ENCODE data around the gene CCN6. TPM values are rescaled to one million over a fixed set of nuclear protein-coding genes. Genes with fewer than 3 reads are reported as not detected.
"Not testable (repeated sequence)": the region's sequence is repeated elsewhere in the genome, so short reads cannot be mapped to it uniquely, and the experiment has no call there.

The CCN6 gene
- total RNA-seq, 1 donor from 2014 or later, result not detected

DNA sequence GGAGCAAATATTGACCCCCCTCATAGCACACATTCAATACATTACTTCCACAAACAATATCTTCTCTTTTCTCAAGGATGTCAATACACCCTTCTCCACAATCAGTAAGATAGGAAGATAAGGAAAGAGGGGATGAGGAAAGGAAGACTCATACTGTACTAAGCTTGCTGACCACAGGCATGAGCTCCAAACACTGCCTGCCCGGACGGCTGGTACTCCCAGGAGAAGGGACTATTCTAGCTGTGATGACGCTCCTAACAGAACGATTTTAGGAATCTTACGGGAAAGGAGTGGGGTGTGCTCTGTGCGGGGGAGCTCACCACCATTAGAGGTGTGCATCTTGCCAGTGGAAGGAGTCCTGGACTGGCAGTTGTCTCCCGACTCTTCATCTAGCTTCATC, 3.9 kb upstream of the CCN6 start:
- Mint-ChIP-seq H3K27ac (ENCODE audit: unreplicated experiment) (no peak overlapping the region), H3K9me3 (ENCODE audit: unreplicated experiment) (no peaks in the 10 kb centered on the region), H3K36me3 (ENCODE audit: unreplicated experiment) (no peaks in the 10 kb centered on the region), H3K4me3 (ENCODE audit: unreplicated experiment) (no peak overlapping the region), H3K4me1 (ENCODE audit: unreplicated experiment) (no peaks in the 10 kb centered on the region), H3K27me3 (ENCODE audit: unreplicated experiment) (peaks cover 3% of the 10 kb centered on the region)
- TF ChIP-seq CTCF (IDR thresholded peaks at IDR 0.05), result no peak
- DNase-seq (ENCODE audit: extremely low spot score, unreplicated experiment), result no peak

- no peak for TF ChIP-seq CTCF (IDR thresholded peaks at IDR 0.05)
- Mint-ChIP-seq H3K27ac (ENCODE audit: unreplicated experiment) (no peak overlapping the region), H3K4me1 (ENCODE audit: unreplicated experiment) (no peaks in the 10 kb centered on the region), H3K9me3 (ENCODE audit: unreplicated experiment) (no peaks in the 10 kb centered on the region), H3K36me3 (ENCODE audit: unreplicated experiment) (no peaks in the 10 kb centered on the region), H3K4me3 (ENCODE audit: unreplicated experiment) (no peak overlapping the region), H3K27me3 (ENCODE audit: unreplicated experiment) (peaks cover 3% of the 10 kb centered on the region)
- DNase-seq (ENCODE audit: extremely low spot score, unreplicated experiment), result no peak
Measured at GRCh38 chr6:112050429-112050828, 3.5 kb upstream of the CCN6 start.

DNA sequence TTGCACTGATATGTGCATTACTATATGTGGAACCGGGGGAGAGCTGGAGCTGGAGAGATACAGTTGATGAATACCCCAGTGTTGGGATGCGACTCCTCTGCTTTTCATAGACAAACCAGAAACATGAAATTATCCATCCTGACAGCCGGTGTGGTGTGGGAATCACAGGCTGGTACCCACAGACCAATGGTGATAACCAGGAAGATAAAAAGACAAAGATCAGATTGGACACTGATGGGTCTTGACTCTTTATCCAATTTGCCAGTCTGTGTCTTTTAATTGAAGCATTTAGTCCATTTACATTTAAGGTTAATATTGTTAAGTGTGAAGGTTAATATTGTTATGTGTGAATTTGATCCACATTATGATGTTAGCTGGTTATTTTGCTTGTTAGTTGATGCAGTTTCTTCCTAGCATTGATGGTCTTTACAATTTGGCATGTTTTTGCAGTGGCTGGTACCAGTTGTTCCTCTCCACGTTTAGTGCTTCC, 2.6 kb upstream of the CCN6 start:
- not testable (repeated sequence) for H3K4me3 Mint-ChIP-seq (ENCODE audit: unreplicated experiment); H3K27ac Mint-ChIP-seq (ENCODE audit: unreplicated experiment); H3K9me3 Mint-ChIP-seq (ENCODE audit: unreplicated experiment); H3K36me3 Mint-ChIP-seq (ENCODE audit: unreplicated experiment); H3K4me1 Mint-ChIP-seq (ENCODE audit: unreplicated experiment); DNase-seq (ENCODE audit: extremely low spot score, unreplicated experiment); H3K27me3 Mint-ChIP-seq (ENCODE audit: unreplicated experiment)

DNA sequence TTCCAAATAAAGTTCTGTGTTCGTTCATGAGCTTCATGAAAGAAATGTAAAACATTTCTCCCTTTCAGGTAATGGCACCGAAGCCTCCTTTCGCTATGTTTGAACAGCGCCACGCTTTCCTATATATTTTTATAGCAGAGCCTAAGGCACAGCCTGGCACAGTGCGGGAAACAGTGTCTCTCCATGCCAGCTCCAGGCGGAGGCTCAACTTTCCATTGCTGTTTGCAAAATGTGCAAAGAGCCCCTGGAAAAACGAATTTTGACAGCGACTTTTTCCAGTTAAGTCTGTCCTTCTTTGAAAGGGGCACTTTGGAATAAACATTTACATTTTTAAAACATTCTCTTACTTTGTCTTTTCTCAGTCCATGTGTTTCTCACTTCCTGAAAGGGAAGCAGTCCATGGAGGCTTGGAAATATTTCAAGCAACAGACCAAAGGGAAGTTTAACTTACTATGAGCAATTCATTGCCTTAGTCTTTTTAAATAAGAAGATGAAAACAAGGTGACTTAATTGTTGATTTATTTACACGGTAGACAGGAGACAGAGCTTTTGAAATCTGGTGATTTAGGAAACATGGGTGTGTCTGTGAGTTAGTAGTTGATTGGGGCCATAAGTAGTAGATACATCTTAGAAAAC, 769 bp downstream of the CCN6 start:
- no peak for TF ChIP-seq CTCF (IDR thresholded peaks at IDR 0.05)
- no peaks in the 10 kb centered on the region for H3K4me1 Mint-ChIP-seq (ENCODE audit: unreplicated experiment)
- no peaks in the 10 kb centered on the region for H3K36me3 Mint-ChIP-seq (ENCODE audit: unreplicated experiment)
- no peak overlapping the region for H3K27ac Mint-ChIP-seq (ENCODE audit: unreplicated experiment)
- DNase-seq (ENCODE audit: extremely low spot score, unreplicated experiment), result no peak
- no peaks in the 10 kb centered on the region for H3K9me3 Mint-ChIP-seq (ENCODE audit: unreplicated experiment)
- peaks cover 3% of the 10 kb centered on the region for H3K27me3 Mint-ChIP-seq (ENCODE audit: unreplicated experiment)
- H3K4me3 Mint-ChIP-seq (ENCODE audit: unreplicated experiment), result no peak overlapping the region

DNA sequence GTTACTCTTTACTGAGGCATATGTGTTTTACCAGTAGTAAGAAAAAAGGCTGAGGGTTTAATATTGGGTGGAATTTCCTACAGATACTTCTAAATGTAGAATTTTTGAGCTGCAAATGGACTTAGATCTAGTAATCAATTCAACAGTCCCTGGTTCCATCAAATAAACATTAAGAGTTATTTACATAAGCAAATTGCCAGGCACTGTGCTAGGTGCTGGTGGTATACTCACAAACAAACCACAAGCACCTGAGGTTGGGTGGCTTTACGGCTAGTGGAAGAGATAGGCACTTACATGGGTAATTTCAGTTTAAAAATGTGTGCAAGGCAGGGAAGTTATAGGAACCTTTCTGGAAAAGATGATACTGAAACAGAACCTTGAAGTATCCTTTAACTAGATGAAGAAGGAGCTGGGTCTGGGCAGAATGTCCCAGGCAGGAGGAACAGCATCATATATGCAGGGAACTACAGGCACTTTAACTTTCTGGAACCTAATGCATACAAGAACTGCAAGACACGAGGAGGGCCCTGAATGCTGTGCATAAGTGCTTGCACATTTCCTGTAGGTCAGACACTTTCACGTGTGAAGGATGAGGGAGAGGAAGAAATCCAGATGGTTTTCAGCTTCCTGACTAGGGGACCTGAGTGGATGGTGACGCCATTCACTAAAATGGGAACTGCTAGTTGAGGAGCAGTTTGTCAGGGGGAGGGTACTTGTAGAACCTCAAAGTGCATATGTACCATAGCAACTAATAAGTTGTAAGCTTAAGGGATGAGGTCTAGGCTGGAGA, 4.5 kb downstream of the CCN6 start:
- no peaks in the 10 kb centered on the region for H3K4me1 Mint-ChIP-seq (ENCODE audit: unreplicated experiment)
- TF ChIP-seq CTCF (IDR thresholded peaks at IDR 0.05), result no peak
- no peak overlapping the region for H3K4me3 Mint-ChIP-seq (ENCODE audit: unreplicated experiment)
- H3K27me3 Mint-ChIP-seq (ENCODE audit: unreplicated experiment), result no peaks in the 10 kb centered on the region
- no peak overlapping the region for H3K27ac Mint-ChIP-seq (ENCODE audit: unreplicated experiment)
- no peaks in the 10 kb centered on the region for H3K36me3 Mint-ChIP-seq (ENCODE audit: unreplicated experiment)
- H3K9me3 Mint-ChIP-seq (ENCODE audit: unreplicated experiment), result no peaks in the 10 kb centered on the region
- DNase-seq (ENCODE audit: extremely low spot score, unreplicated experiment), result no peak
